Lower lobe of right lung (tissue), 2 donors: ENCODE results near the gene ACSM6. TPM values are rescaled to one million over a fixed set of nuclear protein-coding genes. Genes with fewer than 3 reads are reported as not detected.

Source experiments
- ATAC-seq, 2 donors: fragments of 200-7000 bp; cut with Tn5 transposase; one replicate each; pipeline ENCODE4 v1.9.1; 2020 to 2022; ENCODE audit warnings: mild to moderate bottlenecking in 2 of 2, moderate library complexity in 2 of 2
- DNase-seq: peaks from one replicate; pipeline ENCODE4 v3.0.0-alpha.2; 2020
- H3K27ac ChIP-seq: fragments of 200-600 bp; one replicate; pipeline ENCODE4 v1.8.0; 2022
- H3K27me3 ChIP-seq: fragments of 200-600 bp; one replicate; pipeline ENCODE4 v1.8.0; 2022; ENCODE audit warnings: low read depth
- H3K36me3 ChIP-seq: fragments of 200-600 bp; one replicate; pipeline ENCODE4 v1.8.0; 2022; ENCODE audit warnings: mild to moderate bottlenecking
- H3K4me1 ChIP-seq: fragments of 200-600 bp; one replicate; pipeline ENCODE4 v1.8.0; 2022
- H3K4me3 ChIP-seq: fragments of 200-600 bp; one replicate; pipeline ENCODE4 v1.8.0; 2022; ENCODE audit warnings: mild to moderate bottlenecking
- H3K9me3 ChIP-seq: fragments of 200-600 bp; one replicate; pipeline ENCODE4 v1.8.0; 2022
- intact Hi-C: fragments of 100-400 bp; cut with DNase I; formaldehyde crosslinking; loops from one replicate; pipeline ENCODE4 v1.11.0; 2022
- total RNA-seq: library from RNA; stranded (reverse); fragmentation: NEBNext Ultra II Directional; extraction: Animal tissue kit (Norgen Biotek cat#: 25700); gene quantifications from one replicate; pipeline ENCODE4 v1.2.1, GENCODE V29; 2021
- TF ChIP-seq, protein P1 (sequence below): fragments of 200-600 bp; IDR thresholded peaks from one replicate; pipeline ENCODE4 v1.8.0; 2022; ENCODE audit warnings: antibody characterized with exemption, mild to moderate bottlenecking
- donor health status: DM: no; HTN: yes; CAD: no; lungs with severe emphysema.

Gene ACSM6
- total RNA-seq, 1 donor from 2014 or later: not detected

GRCh38 chr10:95265572-95265971 lies 71.5 kb downstream of the ACSM6 start:
- no peak overlapping the region for H3K4me3 ChIP-seq
- H3K36me3 ChIP-seq: peaks cover 51% of the 10 kb centered on the region
- H3K27ac ChIP-seq: peak overlapping the region; percentile 85
- no peaks in the 10 kb centered on the region for H3K9me3 ChIP-seq
- H3K4me1 ChIP-seq: peaks cover 85% of the 10 kb centered on the region
- intact Hi-C loops: no loop called here
- H3K27me3 ChIP-seq: no peaks in the 10 kb centered on the region
- TF ChIP-seq, protein P1, sequence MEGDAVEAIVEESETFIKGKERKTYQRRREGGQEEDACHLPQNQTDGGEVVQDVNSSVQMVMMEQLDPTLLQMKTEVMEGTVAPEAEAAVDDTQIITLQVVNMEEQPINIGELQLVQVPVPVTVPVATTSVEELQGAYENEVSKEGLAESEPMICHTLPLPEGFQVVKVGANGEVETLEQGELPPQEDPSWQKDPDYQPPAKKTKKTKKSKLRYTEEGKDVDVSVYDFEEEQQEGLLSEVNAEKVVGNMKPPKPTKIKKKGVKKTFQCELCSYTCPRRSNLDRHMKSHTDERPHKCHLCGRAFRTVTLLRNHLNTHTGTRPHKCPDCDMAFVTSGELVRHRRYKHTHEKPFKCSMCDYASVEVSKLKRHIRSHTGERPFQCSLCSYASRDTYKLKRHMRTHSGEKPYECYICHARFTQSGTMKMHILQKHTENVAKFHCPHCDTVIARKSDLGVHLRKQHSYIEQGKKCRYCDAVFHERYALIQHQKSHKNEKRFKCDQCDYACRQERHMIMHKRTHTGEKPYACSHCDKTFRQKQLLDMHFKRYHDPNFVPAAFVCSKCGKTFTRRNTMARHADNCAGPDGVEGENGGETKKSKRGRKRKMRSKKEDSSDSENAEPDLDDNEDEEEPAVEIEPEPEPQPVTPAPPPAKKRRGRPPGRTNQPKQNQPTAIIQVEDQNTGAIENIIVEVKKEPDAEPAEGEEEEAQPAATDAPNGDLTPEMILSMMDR: no peak
- no peak for ATAC-seq
- no peak for DNase-seq

- H3K27ac ChIP-seq: peak overlapping the region; percentile 85
- no peak overlapping the region for H3K4me3 ChIP-seq
- intact Hi-C loops: no loop called here
- TF ChIP-seq, protein P1: no peak
- H3K9me3 ChIP-seq: no peaks in the 10 kb centered on the region
- DNase-seq (no peak), ATAC-seq (peak; percentile 85 to 88)
- H3K27me3 ChIP-seq: no peaks in the 10 kb centered on the region
- peaks cover 46% of the 10 kb centered on the region for H3K36me3 ChIP-seq
- H3K4me1 ChIP-seq: peaks cover 75% of the 10 kb centered on the region
These were observed 72.6 kb downstream of the ACSM6 start for GRCh38 chr10:95266674-95267095.

DNA sequence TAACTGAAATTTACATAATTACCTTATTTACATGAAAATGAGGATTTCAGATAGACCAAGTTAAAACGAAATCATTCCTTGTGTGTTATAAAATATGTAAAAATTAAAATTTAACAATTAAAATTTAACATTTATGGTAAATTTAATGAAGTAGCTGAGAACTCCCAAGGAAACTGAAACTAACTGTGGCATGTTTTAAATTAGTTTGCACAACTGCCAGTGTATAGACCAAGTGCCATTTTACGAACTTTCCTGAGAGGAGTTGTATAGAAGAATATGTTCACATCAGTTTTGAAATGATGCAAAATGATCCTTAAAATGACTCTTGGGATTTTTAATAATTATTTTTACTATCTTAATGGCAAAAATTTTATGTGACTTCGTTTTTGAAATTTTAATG lies 73.2 kb downstream of the ACSM6 start:
- TF ChIP-seq, protein P1: no peak
- intact Hi-C loops: no loop called here
- H3K4me3 ChIP-seq: no peak overlapping the region
- no peak for ATAC-seq
- peak overlapping the region; percentile 85 for H3K27ac ChIP-seq
- peaks cover 70% of the 10 kb centered on the region for H3K4me1 ChIP-seq
- no peak for DNase-seq
- H3K27me3 ChIP-seq: no peaks in the 10 kb centered on the region
- peaks cover 40% of the 10 kb centered on the region for H3K36me3 ChIP-seq
- no peaks in the 10 kb centered on the region for H3K9me3 ChIP-seq

DNA sequence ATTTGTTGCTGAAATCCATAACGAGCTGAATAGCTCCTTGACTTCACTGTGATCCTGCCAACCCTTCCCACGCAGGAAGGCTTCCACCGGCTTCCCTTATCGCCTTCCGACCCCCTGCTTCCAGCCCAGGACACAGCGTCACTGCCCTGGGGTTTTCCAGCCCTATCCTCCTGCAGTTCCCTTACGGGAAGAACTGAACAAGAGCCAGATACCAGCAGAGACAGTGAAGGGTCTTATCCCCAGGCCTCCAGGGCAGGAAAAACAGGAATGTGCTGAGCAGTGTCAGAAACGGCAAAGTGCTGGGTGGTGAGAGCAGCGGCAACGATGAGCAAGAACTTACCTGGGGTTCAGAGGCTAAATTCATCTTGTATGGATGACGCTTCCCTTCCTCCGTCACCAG lies 74.4 kb downstream of the ACSM6 start:
- Histone ChIP-seq H3K36me3 (peaks cover 30% of the 10 kb centered on the region), H3K27ac (peak overlapping the region; percentile 85), H3K9me3 (no peaks in the 10 kb centered on the region), H3K4me3 (no peak overlapping the region), H3K27me3 (no peaks in the 10 kb centered on the region), H3K4me1 (peaks cover 66% of the 10 kb centered on the region)
- intact Hi-C loops: no loop called here
- TF ChIP-seq, protein P1: no peak
- ATAC-seq: peak; percentile 51 to 66
- no peak for DNase-seq

GRCh38 chr10:95273393-95274312 lies 79.6 kb downstream of the ACSM6 start:
- Histone ChIP-seq H3K27me3 (no peaks in the 10 kb centered on the region), H3K4me1 (peaks cover 65% of the 10 kb centered on the region), H3K36me3 (peaks cover 13% of the 10 kb centered on the region), H3K27ac (peak overlapping the region; percentile 84), H3K9me3 (no peaks in the 10 kb centered on the region), H3K4me3 (no peak overlapping the region)
- TF ChIP-seq, protein P1: no peak
- intact Hi-C loops: no loop called here
- peak; percentile 69 to 75 for ATAC-seq
- DNase-seq: no peak
